ENCODE results near the gene DCUN1D1.

Gene DCUN1D1

DNA sequence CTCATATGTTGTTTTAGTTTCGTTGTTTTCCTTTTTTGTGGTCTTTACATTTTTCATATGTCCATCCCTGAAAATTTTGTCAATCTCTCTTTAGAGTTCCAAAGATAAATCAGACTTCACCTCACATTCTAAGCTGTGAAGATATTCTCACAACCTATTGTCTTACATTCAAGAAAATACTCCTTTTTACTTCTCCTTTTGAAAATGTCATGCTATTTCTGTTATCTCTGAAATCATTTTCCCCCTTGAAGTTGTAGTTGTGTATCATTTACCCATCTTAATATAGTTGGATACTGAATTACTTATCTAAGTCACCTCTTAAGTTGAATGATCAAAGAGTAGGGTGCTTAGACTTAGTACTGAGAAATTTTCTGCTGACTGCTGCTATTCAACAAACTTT, 74.3 kb downstream of the DCUN1D1 start:
- in situ Hi-C loops (cut with HindIII; ENCODE audit: low sequenced_read_pairs), result no loop called here
- no peak for DNase-seq (ENCODE audit: low read depth, low spot score)
- H3K4me3 ChIP-seq (ENCODE audit: low read depth, low read length), result no peak overlapping the region
- TF ChIP-seq, protein P1, sequence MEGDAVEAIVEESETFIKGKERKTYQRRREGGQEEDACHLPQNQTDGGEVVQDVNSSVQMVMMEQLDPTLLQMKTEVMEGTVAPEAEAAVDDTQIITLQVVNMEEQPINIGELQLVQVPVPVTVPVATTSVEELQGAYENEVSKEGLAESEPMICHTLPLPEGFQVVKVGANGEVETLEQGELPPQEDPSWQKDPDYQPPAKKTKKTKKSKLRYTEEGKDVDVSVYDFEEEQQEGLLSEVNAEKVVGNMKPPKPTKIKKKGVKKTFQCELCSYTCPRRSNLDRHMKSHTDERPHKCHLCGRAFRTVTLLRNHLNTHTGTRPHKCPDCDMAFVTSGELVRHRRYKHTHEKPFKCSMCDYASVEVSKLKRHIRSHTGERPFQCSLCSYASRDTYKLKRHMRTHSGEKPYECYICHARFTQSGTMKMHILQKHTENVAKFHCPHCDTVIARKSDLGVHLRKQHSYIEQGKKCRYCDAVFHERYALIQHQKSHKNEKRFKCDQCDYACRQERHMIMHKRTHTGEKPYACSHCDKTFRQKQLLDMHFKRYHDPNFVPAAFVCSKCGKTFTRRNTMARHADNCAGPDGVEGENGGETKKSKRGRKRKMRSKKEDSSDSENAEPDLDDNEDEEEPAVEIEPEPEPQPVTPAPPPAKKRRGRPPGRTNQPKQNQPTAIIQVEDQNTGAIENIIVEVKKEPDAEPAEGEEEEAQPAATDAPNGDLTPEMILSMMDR (IDR thresholded peaks at IDR 0.05; ENCODE audit: low read depth, low read length), result no peak

DNA sequence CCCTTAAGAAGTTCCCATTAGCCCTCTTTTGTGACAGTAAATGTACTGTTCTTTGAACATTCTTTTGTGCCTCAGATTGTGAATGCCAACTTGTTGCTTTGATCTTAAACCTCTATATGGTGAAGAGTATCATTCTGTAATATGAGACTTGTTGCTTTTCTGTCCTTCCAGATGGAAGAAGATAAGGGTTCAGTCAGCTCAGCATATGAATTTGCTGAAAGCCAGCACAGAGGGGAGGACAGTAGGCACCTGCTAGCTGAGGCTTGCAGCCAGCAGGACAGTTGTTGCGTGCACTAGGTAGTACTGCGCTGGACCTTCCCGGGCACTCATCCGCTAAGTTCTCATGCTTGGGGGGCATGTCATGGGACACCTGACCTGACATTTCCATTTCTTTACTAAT, 74.7 kb downstream of the DCUN1D1 start:
- in situ Hi-C loops (cut with HindIII; ENCODE audit: low sequenced_read_pairs), result no loop called here

DNA sequence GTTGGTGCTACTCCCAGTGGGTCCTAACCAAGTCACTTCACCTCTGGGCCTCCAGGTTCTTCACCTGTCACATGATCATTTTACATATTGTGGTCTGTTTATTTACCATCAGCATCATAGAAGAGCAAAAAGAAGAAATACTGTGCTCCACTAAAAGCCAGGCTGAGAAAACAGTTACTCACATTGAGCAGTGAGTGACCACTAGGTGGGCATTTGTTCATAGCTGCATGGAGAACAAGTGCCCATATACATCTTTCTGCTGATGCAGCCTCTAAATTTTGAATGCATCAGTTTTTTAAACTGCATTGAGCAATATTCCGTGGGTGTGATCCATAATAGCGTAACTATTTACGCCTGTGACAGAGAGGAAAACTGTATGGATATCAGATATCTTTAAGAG, 76.2 kb downstream of the DCUN1D1 start:
- no peak for DNase-seq (ENCODE audit: low read depth, low spot score)
- TF ChIP-seq, protein P1 (IDR thresholded peaks at IDR 0.05; ENCODE audit: low read depth, low read length), result peak; percentile 30
- in situ Hi-C loops (cut with HindIII; ENCODE audit: low sequenced_read_pairs), result no loop called here
- H3K4me3 ChIP-seq (ENCODE audit: low read depth, low read length), result no peak overlapping the region

More for the DNA sequence above, 74.7 kb downstream of the DCUN1D1 start:
- no peak overlapping the region for H3K4me3 ChIP-seq (ENCODE audit: low read depth, low read length)
- no peak for DNase-seq (ENCODE audit: low read depth, low spot score)
- TF ChIP-seq, protein P1 (IDR thresholded peaks at IDR 0.05; ENCODE audit: low read depth, low read length), result no peak

DNA sequence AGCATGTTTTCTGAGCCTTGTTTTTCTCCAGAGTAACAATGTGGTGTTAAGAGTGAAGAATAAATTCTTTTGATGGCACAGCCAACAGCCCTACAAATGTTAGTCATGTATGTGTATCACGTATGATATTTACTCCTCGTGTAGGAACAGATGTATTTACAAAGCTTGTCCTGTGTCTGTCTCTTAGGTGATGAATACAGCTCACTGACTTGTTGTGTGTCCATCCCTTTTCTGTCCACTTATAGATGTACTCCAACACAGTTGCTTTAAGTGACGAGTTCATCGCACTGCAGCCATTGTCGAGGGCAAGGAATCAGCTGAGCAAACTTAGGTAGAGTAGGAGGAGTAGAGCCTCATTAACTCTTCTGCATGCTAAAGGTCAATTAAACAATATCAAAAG, 78.1 kb downstream of the DCUN1D1 start:
- TF ChIP-seq, protein P1 (IDR thresholded peaks at IDR 0.05; ENCODE audit: low read depth, low read length), result no peak
- in situ Hi-C loops (cut with HindIII; ENCODE audit: low sequenced_read_pairs), result no loop called here
- H3K4me3 ChIP-seq (ENCODE audit: low read depth, low read length), result no peak overlapping the region
- no peak for DNase-seq (ENCODE audit: low read depth, low spot score)

DNA sequence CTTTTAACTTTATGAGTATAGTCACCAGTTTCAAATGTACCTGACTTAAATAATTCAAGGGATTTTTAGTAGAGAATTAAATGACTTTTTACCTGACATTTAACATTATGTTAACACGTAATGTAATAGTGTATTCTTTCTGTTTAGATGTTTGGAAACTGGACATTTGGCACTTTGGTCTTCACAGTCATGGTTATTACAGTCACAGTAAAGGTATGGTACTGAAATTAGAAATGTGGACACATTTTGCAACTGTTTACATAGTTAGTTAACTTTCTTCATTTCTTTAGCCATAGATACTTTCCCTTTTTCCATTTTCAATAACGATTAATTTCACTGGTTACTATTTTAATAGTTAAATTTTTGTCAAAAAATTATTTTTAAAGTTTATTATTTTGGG, 83.8 kb downstream of the DCUN1D1 start:
- in situ Hi-C loops (cut with HindIII; ENCODE audit: low sequenced_read_pairs), result no loop called here
- TF ChIP-seq, protein P1 (IDR thresholded peaks at IDR 0.05; ENCODE audit: low read depth, low read length), result no peak
- H3K4me3 ChIP-seq (ENCODE audit: low read depth, low read length), result no peak overlapping the region
- no peak for DNase-seq (ENCODE audit: low read depth, low spot score)

DNA sequence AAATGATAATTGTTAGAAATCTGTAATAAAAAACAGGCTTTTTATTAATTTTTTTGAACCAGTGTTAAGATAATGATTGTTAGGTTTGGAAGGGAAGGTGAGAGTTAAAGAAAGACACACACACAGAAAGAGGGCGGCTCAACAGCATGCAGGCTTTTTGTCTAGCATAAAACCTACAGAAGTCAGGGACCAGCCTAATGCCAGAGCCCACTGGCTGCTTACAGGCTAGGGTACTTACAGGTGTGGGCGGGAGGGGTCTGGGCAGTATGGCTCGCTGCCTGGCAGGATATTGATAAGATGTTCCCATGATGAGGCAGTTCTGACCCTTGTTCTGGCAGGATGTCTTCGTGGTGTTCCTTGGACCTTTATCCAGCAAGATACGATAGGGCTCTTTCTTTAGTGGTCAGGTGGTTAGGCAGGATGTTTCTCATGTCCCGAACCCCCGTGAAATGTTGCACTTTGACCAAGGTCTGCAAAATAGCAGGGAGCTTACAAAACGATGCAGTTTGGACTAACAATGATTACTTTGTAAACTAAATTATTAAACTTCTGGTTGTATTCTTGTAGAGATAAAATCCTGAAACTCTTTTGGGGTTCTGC, 84.7 kb downstream of the DCUN1D1 start:
- in situ Hi-C loops (cut with HindIII; ENCODE audit: low sequenced_read_pairs), result no loop called here
- no peak overlapping the region for H3K4me3 ChIP-seq (ENCODE audit: low read depth, low read length)
- no peak for DNase-seq (ENCODE audit: low read depth, low spot score)
- TF ChIP-seq, protein P1 (IDR thresholded peaks at IDR 0.05; ENCODE audit: low read depth, low read length), result no peak
